ENCODE measurements around the gene MDH2.
"Not testable (repeated sequence)": the region's sequence is repeated elsewhere in the genome, so short reads cannot be mapped to it uniquely, and the experiment has no call there.

Gene MDH2, protein sequence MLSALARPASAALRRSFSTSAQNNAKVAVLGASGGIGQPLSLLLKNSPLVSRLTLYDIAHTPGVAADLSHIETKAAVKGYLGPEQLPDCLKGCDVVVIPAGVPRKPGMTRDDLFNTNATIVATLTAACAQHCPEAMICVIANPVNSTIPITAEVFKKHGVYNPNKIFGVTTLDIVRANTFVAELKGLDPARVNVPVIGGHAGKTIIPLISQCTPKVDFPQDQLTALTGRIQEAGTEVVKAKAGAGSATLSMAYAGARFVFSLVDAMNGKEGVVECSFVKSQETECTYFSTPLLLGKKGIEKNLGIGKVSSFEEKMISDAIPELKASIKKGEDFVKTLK

DNA sequence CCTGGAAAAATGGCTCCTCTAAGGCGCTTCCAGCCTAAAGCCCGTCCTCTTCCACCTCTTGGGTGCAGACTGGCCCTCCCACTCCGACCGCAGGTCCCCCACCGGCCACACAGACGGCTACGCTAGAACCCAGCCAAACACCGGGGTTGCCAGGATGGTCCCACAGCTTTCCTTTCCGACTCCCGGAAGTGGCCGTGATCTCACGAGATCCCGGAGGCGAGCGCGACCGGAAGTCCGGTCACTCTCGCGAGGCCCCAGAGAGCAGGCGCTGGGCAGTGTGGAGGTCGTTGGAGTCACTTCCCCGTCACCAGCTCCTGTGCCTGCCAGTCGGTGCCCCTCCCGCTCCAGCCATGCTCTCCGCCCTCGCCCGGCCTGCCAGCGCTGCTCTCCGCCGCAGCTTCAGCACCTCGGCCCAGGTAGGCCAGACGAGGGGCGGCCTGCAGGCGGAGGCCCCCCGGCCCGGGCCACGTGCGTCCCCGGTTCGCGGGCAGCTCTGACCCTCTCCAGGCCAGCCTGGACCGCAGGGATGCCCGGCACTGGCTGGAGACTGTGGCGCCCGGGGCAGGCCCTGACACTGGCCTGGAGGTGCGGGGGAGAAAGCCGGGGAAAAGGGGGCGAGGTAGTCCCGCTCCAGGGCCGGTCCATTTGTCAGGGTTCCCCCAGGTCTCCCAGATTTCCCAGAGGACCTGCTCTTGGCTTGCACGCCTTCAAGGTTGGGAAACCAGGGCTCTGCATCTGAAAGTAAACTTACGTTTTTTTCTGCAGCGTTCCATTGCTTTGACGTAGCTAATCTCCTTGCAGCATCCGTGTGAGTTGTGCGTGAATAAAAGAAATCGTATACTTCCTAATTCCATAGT lies at the start of gene MDH2, which contains the start of gene STYXL1:
Gene MDH2, plus strand, starts transcription at position 296 of the 857 bp plus-strand sequence. Its CDS starts 55 bp downstream, at position 351.
Gene STYXL1, minus strand, starts transcription at position 190 of the 857 bp plus-strand sequence. CDS start 17,477 bp downstream, outside the sequence.
- peak; percentile 93 for DNase-seq (ENCODE audit: low read depth)

DNA sequence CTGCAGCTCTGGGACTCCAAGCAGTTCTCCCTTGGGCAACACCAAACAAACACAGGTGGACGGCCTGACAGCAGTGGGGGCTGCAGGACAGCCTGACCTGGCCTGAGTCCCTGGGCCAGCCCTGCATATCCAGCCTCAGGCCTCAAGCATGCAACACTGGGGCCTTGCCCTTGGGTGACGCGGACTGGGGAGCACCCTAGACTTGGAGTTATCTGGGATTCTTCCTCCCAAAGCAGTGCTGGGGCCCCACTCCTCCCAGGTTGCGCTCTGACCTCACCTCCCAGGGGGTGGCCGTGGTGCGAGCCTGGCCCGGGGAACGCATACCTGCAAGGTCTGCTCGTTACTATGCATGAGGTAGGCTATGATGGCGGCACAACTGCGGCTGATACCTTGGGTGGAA lies 47.3 kb upstream of the MDH2 start:
- no peak for DNase-seq (ENCODE audit: low read depth)

DNA sequence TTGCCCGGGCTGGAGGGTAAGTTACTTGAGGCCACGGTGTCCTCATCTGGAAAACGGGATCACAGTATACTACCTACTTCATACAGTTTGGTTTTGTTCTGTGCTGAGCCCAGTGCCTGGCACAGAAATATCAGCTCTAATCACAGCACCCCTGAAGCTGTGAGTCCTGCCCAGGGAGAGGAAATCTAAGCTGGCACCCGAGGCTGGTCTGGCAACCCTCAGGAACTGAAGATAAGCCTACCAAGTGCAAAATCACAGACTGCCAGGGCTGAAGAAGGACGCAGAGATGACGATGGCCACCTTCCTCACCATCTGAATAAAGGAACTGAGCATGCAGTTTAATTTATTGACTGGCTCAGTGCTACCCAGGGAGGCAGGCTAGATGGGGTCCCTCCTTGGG lies 45.8 kb upstream of the MDH2 start:
- no peak for DNase-seq (ENCODE audit: low read depth)

DNA sequence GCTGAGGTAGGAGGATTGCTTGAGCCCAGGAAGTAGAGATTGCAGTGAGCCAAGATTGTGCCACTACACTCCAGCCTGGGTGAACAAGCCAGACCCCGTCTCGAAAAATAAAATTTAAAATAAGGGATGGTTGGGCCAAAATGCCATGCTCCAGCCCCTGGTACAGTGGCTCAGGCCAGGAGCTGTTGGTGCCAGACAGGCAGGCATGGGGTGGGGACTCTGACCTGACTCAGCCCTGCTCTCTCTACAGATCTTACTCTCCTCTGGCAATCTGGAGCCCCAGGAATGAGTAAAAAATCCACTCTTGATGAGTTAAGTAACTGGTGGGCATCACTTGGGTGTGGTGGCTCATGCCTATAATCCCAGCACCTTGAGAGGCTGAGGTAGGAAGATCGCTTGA lies 45.1 kb upstream of the MDH2 start:
- DNase-seq (ENCODE audit: low read depth) = no peak

DNA sequence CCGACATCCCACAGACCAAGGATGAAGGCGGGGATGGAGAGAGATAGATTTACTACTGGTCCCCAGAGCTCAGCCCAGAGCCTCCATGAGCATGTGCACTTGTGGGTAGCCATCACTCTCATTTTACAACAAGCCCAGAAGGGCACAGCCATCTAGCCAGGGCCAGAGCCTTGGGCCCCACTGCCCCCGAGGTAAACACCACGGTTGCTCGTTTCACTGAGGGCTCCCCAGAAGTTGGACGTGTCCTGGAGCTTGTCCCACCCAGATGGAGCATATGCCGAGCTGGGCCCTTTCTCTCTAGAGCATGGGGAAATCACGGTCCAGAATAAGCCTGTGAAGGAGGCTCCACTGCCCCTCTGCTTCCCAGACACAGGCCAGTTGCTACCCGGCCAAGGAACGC lies 44.6 kb upstream of the MDH2 start:
- no peak for DNase-seq (ENCODE audit: low read depth)

DNA sequence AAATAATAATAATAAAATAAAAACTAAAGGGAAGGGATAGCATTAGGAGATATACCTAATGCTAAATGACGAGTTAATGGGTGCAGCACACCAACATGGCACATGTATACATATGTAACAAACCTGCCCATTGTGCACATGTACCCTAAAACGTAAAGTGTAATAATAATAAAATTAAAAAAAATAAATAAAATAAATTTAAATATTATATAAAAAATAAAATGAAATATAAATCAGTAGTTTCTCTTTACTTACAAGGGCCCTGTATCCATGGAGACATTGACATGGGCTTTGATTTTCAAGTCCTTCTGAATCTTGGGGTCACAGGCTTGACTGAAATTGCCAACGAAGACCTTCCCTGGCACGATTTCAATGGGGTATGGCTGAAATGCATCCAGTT lies 42.9 kb upstream of the MDH2 start:
- not testable (repeated sequence) for DNase-seq (ENCODE audit: low read depth)

DNA sequence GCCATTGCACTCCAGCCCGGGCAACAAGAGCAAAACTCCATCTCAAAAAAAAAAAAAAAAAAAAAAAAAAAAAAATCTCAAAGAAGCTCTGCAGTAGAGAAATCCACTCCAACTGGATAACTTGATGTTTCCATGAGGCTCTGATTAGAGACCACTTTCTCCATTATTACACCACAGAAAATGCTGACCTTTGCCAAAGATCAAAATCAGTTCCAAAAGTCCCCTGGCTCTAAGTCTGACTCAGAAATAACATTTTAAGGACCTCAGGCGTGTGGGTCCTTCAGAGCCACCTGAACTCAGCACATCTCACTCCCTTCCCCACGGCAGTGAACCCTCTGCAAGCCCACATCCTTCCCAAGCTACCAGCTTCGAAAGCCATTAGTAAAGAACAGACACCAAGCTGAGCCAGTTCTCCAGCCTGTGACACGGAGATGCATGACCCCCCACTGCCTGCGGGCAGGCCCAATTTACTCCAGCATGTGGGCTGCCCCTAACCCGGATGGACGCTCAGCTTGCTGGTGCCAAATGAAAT lies 39.7 kb upstream of the MDH2 start:
- no peak for DNase-seq (ENCODE audit: low read depth)

DNA sequence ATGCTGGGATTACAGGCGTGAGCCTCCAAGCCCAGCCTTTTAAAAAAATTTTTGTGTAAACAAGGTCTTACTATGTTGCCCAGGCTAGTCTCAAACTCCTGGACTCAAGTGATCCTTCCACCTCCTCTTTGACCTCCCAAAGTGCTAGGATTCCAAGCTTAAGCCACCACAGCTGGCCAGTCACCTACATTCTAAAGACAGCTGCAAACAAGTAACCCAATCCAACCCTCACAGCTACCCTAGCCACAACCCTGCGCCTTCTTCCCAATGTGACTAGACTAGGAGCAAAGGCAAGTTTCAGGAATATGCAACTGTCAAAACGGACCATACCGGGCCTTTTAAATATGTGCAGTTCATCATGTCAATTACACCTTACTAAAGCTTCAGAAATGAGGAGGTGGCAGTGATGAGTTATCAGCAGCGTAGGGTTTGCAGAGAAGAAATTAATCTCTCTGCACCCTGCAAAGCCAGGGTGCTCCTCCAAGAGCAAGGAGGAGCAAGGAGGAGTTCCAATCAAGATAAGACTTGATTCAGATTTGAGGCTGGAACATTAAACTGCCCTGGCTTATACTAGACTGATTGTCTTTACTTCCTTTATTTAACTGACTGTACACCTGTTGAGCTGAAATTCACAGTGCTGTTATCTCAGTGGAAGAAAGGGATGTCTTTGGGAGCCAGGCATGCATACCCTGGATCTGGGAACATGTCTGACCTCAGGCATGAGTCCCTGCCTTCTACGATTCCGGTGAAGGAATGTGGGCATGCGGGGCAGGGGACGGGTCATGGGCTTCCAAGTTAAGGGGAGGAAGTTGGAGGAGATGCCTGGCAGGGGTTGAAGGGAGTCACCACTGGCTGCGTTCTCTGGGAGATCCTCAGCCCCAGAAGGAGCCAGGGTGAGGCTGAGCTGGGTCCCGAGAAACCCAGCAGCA lies 38.0 kb upstream of the MDH2 start:
- no peak for DNase-seq (ENCODE audit: low read depth)

DNA sequence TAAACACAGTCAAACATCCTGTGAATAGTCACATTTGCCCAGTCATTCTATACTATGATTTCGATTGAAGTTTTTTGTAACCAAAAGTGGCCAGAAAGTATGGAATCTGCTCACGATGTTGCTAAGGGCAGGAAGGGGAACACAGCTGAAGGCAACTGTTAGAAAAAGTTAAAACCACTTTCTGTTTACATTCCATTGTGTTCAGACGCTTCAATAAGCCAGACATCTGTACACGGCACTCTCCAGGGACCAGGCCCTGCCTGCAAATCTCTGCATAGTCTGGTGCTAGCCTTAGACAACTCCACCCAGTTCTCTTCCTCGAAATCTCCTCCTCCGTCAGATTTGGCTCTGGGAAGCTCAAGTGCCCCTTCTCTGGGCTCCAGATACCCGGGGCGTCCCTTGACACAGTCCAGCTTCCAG lies 36.5 kb upstream of the MDH2 start:
- peak; percentile 53 for DNase-seq (ENCODE audit: low read depth)

DNA sequence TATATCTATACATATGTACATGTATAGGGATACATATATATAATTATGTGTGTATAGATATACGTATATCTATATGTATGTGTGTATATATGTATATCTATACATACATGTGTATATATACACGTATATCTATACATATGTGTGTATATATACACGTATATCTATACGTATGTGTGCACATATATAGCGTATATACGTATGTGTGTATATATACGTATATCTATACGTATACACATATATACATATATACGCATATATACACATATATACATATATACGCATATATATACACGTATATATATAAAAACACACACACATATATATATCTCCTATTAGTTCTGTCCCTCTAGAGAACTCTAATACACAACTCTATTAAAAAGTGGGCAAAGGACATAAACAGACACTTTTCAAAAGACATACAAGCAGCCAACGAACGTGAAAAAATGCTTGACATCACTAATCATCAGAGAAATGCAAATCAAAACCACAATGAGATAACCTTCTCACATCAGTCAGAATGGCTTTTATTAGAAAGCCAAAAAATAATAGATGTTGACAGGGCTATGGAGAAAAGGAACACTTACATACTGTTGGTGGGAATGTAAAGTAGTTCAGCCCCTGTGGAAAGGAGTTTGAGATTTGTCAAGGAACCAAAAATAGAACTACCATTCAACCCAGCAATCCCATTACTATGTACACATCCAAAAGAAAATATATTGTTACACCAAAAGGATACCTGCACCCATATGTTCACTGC lies 31.5 kb upstream of the MDH2 start:
- DNase-seq (ENCODE audit: low read depth) = no peak

DNA sequence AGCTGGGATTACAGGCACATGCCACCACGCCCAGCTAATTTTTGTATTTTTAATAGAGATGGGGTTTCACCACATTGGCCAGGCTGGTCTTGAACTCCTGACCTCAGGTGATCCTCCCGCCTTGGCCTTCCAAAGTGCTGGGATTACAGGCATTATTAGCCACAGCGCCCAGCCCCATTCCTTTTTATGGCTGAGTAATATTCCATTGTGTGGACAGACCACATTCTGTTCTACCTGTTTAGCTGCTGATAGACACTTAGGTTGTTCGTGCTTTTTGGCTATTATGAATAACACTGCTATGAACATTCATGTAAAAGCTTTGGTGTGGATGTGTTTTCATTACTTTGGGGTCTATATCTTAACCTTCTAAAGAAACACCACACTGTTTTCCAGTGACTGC lies 29.4 kb upstream of the MDH2 start:
- not testable (repeated sequence) for DNase-seq (ENCODE audit: low read depth)

DNA sequence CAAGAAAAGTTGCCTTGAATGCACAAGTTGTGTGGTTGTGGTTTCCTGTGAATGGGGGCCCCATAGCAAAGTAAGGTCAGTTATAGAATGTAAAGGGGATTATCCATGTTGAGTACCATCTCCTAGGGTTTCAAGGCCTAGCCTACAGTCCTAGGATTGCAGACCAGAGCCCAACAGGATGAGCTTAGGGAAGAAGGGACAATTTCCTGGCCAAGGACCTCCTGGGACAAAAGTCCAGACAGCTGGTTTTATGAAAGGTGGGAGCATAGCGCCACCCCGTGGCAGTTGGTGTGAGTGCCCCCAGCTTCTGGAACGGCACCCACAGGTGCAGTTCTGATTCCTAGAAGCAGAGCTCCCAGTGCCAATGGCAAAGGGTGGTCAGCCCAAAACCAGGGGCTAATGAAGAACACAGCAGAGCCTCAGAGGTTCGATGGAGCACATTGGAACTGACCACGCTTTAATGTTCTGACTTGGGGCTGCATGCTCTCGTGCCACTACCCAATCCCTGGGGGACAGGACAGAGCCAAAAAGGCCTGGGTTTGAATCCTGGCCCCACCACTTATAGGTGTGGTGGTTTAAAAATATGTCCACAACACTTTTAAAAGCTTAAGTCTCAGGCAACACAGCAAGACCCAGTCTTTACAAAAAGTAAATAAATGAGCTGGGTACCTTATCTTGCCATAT lies 27.7 kb upstream of the MDH2 start:
- peak; percentile 19 for DNase-seq (ENCODE audit: low read depth)

DNA sequence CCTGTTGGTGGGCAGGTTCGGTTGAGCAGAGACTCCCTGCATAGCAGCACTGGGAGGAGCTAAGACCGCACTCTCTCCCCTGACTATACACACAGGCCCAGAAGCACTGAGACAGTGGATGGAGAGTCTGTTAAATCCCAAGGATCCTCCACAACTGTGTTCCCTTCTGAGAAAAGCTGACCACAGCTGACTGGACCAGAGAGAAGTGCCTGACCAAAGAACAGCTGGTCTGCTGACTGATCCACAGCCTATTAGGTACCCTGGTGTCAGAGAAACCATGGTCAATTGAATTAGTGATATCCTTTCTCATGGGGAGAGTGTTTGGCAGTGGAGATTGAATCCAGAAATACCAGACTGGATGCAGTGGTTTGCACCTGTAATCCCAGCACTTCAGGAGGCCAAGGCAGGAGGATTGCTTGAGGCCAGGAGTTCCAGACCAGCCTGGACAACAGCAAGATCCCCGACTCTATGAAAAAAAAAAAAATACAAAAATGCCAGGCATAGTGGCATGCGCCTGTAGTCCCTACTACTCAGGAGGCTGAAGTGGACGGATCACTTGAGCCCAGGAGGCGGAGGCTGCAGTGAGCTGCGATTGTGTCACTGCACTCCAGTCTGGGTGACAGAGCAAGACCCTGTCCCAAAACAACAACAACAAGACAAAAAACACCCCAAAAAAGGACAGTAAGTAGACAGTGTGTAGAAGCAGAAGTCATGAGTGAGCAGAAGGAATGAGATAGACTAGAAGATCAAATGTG lies 25.7 kb upstream of the MDH2 start:
- no peak for DNase-seq (ENCODE audit: low read depth)

DNA sequence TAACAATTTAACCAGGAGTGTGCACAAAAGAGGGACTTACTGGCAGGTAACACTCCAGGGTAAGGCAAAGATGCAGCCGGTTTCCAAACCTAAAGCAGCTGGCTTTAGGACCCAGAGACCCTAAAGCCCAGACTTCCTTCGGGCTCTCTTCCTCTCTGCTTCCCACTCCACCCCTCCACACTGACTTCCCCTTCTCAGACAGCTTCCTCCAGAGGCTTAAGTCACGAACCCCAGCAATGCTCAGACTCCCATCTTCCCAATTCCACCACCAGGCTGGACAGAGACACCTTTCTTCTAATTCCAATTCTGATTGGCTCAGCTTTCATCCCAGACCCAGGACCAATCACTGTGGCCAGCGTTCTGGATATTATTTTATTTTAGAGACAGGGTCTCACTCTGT lies 24.9 kb upstream of the MDH2 start:
- no peak for DNase-seq (ENCODE audit: low read depth)

DNA sequence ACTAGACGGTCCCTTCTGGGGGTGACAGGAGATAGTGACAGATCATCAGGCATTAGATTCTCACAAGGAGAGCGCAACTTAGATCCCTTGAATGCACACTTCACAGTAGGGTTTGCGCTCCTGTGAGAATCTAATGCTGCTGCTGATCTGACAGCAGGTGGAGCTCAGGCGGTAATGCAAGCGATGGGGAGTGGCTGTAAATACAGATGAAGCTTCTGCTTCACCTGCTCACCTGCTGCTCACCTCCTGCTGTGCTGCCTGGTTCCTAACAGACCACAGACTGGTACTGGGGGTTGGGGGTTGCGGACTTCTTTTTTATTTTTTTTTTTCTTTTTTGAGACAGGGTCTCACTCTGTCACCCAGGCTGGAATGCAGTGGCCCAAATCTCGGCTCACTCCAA lies 18.2 kb upstream of the MDH2 start:
- DNase-seq (ENCODE audit: low read depth) = not testable (repeated sequence)

DNA sequence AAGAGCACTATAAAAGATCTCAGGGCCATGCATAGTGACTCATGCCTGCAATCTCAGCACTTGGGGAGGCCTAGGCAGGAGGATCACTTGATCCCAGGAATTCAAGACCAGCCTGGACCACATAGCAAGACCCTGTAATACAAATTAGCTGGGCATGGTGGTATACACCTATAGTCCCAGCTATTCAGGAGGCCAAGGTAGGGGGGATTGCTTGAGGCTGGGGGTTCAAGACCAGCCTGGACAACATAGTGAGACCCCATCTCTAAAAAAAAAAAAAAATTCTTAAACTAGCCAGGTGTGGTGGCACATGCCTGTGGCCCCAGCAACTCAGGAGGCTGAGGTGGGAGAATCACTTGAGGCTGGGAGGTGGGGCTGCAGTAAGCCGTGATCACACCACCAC lies 15.9 kb upstream of the MDH2 start:
- DNase-seq (ENCODE audit: low read depth) = no peak

DNA sequence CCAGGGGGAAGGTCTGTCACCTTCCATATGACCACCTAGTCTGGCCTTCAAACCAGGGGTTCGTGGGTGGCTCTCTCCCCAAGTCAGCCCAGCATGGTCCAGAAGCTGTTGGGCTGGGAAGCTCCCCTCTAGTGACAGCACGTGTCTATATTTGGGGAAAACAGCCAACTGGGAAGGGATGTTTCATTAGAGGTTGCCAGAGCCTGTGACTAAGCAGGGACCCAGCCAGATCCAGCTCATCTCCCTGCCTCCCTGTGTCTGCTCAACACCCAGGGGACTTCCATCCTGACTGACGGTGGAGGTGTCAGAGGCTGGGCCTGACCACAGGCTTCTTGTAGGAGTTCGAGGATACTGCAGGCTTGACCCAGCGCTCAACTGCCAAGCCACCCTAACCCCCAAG lies 10.6 kb upstream of the MDH2 start:
- peak; percentile 74 for DNase-seq (ENCODE audit: low read depth)

DNA sequence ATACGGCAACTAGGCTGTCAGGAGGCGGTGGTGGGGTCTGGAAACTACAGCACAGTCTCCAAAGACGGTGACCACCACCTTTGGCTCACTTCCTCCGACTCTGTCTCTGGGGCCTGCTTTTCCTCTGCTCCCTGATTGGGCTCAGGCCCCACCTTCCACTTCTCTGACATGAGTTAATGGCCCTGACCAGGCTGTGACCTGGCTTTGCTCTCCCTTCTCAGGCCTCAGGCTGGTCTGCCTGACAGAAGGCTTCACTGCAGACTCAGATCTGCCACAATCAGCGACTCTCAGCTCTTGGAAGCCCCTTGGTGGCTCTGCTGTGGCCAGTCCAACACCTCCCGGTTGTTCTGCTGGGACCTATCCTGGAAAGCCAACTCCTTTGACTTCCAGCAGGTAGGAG lies 7.8 kb upstream of the MDH2 start:
- DNase-seq (ENCODE audit: low read depth) = no peak

DNA sequence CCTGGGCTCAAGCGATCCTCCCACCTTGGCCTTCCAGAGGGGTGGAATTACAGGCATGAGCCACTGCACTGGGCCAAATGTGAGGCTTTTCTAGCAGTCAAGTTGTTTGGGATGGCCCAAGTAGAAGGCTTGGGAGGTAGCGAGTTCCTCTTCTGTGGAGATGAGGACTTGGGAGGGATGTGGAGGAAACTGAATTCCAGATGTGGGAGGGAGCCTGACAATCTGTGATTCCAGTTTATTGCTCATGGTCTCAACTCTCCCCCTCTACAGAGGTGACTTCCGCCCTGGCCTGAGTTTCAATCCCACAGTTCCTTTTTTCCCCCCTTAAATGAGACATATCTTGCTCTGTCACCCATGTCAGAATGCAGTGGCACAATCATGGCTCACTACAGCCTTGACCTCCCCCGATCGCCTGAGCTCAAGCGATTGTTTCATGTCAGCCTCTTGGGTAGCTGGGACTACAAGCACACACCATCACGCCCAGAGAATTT lies 3.5 kb upstream of the MDH2 start:
- no peak for DNase-seq (ENCODE audit: low read depth)
